Measurements from ENCODE around the gene NINL. TPM values are rescaled to one million over a fixed set of nuclear protein-coding genes. Genes with fewer than 3 reads are reported as not detected.
"Not testable (repeated sequence)": the region's sequence is repeated elsewhere in the genome, so short reads cannot be mapped to it uniquely, and the experiment has no call there.

The NINL gene
- total RNA-seq: 20.1 TPM

DNA sequence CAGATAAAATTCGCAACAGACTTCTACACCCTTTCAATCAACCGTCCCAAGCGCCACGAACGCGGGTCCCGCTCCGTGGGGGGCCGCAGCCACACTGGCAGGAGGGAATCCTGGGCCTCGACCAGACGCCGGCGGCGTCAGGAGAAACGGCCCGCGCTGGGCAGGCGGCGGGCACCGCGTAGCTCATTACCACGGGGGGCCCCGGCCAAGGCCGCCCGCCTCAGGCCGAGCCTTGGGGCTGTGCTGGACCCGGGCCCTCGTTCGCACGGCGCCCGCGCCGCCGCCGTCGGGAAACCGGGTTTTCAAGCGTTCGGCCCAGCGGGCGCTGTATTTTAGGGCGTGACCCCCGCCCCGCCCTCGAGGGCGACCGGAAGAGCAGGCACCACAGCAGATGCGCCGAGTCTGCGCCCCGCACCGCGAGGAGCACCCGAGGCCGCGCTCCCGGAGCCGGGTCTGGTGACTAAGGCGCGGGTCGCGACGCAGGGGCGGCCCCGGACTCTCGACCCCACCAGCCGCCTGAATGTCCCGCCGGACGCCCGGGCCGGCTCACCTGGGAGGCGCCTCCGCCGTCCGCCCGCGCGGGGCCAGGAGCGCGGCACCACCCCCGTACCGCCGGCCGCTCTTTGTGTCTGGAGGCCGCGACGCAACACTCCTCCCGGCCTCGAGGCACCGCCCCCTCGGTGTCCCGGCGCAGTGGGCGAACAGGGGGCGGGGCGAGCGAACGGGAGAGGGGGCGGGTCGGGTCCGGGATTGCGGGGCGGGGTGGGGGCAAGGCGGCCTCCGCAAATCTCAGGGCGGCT is at the start of gene NINL:
NINL (minus strand) TSS at position 627 of the 800 bp plus-strand sequence. CDS start 58,944 bp downstream, outside the sequence.
- ATAC-seq (peak; percentile 95), DNase-seq (ENCODE audit: low spot score) (peak; percentile 65)

DNA sequence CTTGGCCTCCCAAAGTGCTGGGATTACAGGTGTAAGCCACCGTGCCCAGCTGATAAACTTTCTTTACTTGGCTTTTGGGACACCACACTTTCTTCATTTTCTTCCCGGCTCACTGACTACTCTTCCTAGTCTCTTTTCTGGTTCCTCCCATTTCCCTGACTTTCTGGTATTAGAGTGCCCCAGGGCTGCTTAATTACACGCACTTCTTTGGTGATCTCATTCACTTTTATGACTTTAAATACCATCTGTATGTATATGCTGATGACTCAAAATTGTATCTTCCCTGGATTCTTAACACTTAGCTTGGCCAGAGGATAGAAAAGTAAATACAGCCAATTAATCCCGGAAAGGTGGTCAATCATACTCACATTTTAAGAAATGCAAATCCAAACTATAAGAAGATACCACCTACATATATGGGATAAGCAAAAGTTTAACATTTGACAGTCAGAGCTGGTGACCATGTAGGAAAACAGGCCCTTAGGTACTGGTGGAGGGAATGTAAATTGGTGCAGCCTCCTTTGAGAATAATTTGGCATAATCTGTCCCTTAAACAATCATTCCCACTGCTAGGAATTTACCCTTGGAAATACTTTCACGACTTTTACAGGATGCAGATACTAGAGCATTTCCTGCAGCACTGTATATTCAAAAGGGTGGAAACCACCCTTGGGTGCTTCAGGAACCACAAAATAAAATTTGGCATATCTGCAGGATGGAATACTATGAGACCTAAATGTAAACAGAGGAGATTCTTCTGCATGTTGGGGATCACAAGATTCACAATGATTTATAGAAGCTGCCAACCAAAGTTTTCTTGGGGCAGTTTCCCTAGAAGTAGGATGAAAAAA is 47.8 kb upstream of the NINL start:
- DNase-seq (ENCODE audit: low spot score): no peak
- ATAC-seq: no peak

DNA sequence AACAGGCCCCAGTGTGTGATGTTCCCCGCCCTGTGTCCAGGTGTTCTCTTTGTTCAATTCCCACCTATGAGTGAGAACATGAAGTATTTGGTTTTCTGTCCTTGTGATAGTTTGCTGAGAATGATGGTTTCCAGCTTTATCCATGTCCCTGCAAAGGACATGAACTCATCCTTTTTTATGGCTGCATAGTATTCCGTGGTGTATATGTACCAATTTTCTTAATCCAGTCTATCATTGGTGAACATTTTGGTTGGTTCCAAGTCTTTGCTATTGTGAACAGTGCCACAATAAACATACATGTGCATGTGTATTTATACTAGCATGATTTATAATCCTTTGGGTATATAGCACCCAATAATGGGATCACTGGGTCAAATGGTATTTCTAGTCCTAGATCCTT is 45.3 kb upstream of the NINL start:
- not testable (repeated sequence) for DNase-seq (ENCODE audit: low spot score); ATAC-seq

DNA sequence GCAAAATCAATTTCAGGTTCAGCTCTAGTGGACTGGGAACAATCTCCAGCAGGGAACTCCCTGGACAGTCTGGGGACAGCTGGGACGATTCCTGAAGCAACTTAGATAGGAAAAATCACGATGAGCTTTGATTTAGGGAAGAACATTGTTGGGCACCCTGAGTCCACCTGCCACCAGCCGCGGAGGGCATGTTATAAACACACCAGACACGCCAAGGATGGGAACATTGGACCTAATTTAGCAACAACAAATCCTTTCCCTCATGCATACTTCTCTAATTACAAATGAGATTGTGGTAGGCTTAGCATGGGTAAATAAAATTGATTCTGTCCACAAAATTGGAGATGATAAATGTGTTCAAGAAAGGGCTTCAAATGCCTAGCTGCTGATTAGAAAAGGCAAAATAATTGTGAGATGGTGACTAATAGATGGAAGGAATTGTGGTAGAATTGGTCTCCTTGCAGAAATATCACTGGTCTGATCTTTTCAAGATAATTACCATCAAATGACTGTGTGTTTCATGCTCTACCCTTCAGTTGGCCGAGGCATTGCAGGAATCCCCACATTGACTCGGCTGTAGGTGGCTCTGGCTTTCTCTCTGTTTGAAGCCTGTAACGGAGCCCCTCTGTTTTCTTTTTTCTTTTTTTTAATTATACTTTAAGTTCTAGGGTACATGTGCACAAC is 44.6 kb upstream of the NINL start:
- DNase-seq (ENCODE audit: low spot score) (no peak), ATAC-seq (no peak)

DNA sequence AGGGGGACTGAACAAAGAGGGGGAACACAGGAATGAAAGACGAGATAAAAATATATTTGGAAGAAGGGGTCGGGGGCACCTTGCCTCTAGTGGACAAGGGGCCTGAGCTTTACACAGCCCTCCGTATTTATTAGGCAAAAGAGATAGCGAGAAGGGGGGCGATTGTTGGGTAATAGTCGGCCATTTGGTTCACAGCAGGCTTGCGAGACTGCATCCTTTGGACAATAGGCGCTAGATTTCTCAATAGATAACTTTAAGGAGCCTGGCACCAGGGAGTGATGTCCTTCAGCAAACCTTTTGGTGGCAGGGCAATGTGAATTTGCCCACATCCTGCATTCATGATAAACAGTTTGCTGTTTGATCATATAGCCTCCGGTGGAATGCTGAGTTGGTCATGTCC is 41.4 kb upstream of the NINL start:
- DNase-seq (ENCODE audit: low spot score): no peak
- no peak for ATAC-seq

DNA sequence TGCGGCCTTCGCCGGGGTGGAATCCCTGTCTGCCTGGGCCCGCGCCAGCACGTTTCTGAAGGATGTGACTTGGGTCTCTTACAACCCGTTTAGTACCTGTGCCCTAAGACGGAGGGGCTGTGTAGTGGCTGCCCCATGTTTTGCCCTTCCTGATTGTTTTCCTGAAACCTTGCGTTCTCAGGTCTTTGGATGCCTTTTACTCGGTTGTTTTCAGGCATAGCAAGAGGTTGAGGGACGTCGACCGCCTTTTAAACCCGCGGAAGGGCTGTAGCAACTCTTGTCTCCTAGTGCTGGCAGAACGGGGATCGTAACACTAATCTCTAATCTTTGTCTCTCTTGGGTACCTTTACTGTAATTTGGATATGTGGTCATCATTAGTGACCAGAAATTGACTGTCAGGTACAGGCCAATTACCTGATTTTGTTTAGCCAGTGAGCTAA is 39.2 kb upstream of the NINL start:
- no peak for ATAC-seq
- DNase-seq (ENCODE audit: low spot score): no peak

DNA sequence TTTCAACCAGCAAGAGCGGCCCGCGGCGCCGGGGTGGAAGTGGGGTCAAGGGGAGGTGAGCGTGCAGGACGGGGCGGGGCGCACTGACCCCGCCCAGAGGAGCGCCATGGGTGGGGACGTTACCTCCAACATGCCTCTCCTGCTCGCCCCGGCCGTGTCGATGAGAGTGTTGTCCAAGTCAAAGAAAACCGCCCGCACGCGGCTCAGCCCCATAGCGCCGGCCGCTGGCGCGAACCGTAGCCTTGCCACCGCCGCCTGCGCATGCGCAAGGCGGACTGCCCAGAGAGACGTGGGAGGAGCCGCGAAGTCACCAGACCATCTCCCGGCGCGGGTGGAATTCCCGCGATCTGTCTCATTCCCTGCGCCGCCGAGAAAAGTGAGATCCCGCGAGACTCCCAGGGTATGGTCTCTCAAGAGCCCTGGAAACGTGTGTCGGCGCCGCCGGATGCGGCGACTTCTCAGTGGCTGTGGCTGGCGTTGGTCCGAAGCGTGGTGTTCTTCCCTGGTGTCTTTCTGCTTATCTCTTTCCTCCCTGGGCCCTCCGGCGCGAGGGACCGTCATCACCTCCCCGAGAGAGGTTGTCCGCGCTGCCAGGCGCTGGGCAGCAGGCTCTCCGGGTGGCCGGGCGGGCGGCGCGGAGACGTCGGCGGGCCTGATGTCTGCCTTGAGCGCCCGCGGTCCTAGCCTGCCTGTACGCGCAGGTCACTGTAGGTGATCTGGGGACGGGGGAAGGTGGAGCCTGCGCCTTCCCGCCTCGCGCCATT is 38.6 kb upstream of the NINL start, which contains the start of gene NANP:
NANP (minus strand) TSS at position 279 of the 764 bp plus-strand sequence; CDS start at position 213, 66 bp downstream.
- peak; percentile 92 for ATAC-seq
- DNase-seq (ENCODE audit: low spot score): peak; percentile 97

DNA sequence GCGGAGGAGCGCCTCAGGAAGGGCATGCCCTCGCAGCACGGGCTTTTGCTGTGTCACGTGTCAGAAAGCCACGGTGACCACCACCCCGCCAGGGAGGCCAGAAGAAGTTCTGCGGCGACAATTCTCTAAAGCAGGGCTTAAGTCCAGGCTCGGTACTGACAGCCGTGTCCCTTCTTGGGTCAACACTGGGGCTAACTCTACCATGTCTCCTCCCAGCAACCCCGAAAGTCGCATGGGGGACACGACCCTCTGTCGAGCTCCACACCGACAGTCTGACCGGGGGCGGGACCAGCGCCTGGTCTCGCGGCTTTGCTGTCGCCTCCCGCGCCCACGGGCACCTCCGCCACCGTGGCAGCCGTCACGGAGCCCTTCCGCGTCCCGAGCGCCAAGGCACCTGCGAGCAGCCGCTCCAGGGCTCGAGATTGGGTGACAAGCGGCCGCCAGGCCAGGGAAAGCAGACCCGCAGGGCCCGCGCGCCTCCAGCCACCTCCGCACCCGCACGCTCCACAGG is 37.9 kb upstream of the NINL start:
- DNase-seq (ENCODE audit: low spot score) (peak; percentile 63), ATAC-seq (peak; percentile 55)

DNA sequence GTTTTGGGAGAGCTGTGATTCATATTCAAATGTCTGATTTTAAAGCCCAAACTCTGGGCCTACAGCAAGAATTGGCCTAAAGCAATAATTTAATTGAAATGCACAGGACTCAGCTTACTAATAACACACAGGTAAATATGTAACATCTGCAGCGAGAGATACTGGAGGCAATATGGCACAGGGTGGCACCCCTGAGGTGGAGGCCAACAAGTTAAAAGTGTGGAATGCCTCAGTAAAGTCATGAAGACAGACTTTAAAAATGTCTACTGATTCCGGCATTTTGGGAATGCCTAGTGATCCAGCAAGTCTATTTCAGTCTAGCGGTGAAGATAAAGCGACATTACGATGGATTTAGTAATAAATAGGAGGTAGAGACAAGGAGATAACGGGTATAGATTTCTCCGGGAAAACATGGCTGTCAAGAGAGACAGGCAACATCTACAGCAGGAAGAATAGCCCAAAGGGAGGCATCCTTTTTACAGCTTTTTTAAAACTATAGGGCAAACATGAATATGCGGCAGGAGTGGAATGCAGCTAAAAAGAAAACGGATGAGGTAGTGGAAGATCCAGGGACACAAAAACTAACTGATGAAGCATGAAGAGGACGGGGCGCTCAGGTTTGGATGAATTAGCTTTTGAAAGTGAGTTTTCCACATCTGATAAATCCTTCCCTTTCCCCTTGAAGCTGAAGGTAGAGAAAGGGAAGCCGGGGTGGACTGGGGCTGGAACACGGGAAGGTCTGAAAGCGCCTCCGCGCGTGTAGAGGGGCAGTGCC is 37.3 kb upstream of the NINL start:
- DNase-seq (ENCODE audit: low spot score) (no peak), ATAC-seq (no peak)

DNA sequence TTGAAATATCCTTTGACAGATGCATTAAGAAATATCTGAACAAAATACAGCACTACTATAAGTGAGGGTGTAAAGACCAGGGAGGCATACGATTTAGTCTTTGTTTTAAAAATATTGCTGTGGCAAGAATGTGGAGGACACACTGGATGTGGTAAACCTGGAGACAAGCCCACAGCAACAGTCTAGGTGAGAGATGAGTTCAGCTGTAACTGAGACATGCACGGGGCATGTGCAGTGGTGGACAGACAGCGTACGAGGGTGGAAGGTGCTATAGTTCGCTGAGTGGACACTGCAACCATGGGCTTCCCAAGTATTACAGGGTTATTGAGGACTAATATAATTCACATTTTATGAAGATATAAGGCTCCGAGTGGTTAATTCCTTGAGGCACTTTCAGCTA is 36.7 kb upstream of the NINL start:
- no peak for DNase-seq (ENCODE audit: low spot score)
- ATAC-seq: no peak

DNA sequence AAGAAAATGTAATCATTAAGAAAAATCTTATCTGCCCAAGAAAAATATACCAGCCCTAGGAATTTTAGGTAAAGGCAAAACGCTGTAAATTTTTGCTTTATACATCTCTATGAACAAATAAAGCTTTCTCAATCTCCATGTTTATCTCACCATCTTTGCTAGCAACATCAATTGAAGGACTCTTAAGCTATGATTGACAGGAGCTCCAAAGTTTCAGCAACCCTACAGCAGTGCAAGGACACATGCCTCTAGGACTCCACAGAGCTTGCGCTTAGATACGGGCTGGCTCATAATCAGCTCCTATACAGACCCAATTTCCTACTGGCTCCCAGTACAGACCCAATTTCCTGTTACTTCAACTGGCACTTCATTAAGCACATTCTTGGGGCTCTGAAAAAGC is 34.2 kb upstream of the NINL start:
- no peak for DNase-seq (ENCODE audit: low spot score)
- ATAC-seq: no peak

DNA sequence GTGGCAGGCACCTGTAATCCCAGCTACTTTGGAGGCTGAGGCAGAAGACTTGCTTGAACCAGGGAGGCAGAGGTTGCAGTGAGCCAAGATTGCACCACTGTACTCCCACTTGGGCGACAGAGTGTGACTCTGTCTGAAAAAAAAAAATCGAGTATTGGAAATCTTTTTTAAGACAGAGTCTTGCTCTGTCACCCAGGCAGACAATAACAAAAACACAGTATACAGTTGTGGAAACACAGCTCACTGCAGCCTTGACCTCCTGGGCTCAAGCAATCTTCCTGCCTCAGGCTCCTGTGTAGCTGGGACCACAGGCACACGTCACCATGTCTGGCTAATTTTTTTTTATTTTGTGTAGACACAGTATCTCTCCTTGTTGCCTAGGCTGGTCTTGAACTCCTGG is 23.4 kb upstream of the NINL start:
- DNase-seq (ENCODE audit: low spot score) (no peak), ATAC-seq (no peak)

DNA sequence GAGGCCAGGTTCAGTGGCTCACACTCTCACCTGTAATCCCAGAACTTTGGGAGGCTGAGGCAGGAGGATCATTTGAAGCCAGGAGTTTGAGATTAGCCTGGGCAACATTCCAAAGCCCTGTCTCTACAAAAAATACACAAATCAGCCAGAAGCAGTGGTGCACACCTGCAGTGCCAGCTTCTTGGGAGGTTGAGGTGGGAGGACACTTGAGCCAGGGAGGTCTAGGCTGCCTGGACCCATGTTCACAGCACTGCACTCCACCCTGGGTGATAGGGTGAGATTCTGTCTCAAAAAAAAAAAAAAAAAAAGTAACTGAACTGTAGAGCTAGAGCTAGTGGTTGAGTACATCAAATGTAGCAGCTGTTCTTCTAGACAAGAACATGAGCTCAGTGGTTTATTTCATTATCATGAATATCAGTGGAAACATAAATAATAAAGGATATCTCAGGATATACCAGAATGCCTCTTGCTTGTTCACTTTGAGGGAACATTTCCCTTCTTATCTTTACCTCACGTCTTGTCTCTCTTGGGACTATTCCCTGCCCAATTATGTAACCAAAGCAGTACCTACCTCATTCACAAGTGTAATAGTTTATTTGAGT is 20.9 kb upstream of the NINL start:
- no peak for DNase-seq (ENCODE audit: low spot score)
- ATAC-seq: no peak

DNA sequence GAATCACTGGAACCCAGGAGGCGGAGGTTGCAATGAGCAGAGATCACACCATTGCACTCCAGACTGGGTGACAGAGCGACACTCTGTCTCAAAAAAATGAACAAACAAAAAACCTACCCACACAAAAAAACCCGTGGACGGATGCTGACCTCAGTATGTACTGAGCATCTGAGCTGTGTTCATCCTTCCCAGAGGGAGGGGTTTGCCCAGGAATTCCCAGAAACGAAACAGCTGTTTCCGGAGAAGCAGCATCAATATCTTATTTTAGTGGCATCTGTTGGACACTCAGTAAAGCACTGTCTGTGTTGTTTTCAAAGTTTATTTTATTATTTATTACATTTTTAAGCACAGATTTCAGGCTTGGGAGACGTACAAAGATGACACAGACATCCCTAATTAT is 19.8 kb upstream of the NINL start:
- ATAC-seq: no peak
- no peak for DNase-seq (ENCODE audit: low spot score)

DNA sequence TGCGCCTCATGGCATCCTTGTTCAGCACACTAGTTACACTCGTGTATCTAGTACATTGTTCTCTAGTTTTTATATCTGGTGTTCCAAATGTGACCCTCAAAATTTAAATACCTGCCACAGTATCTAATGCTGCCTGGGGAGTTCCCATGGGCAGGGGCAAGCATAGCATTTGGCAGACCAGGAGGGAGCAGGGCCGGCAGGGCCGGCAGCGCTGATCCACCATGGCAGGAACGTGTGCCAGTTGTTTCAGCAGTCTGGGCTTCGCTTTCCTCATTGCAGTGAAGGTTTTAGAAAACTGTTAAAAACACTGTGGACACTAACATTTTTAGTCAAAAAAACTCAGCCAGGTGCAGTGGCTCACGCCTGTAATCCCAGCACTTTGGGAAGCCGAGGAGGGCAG is 19.3 kb upstream of the NINL start:
- ATAC-seq: no peak
- no peak for DNase-seq (ENCODE audit: low spot score)

DNA sequence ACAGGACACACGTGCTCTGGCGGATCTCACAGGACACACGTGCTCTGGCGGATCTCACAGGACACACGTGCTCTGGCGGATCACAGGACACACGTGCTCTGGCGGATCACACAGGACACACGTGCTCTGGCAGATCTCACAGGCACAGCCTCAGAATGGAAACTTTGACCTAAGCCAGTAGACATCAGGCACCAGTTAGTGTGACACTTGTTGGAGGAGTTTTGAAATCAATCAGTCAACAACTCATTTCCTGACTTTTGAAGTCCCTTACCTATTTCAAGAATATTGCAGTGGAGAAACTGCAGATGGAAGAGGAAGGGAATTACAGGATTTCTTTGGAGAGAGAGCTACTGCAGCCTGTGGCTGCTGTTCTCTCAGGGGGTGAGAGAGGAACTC is 17.6 kb upstream of the NINL start:
- peak; percentile 85 for ATAC-seq

DNA sequence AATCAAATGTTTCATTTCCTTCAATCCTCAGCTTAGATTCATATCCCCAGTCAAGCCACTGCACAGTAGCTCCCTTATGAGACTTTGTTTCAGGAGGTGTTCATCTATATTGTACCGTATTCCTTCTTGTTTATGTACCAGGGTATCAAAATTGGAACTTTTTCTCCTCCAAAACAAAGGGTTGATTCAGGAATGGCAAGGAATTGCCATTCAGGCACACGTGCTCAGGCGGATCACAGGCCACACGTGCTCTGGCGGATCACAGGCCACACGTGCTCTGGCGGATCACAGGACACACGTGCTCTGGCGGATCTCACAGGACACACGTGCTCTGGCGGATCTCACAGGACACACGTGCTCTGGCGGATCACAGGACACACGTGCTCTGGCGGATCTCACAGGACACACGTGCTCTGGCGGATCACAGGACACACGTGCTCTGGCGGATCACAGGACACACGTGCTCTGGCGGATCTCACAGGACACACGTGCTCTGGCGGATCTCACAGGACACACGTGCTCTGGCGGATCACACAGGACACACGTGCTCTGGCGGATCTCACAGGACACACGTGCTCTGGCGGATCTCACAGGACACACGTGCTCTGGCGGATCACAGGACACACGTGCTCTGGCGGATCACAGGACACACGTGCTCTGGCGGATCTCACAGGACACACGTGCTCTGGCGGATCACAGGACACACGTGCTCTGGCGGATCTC is 17.0 kb upstream of the NINL start:
- not testable (repeated sequence) for DNase-seq (ENCODE audit: low spot score)

More for the DNA sequence above, 17.6 kb upstream of the NINL start:
- DNase-seq (ENCODE audit: low spot score): peak; percentile 68

DNA sequence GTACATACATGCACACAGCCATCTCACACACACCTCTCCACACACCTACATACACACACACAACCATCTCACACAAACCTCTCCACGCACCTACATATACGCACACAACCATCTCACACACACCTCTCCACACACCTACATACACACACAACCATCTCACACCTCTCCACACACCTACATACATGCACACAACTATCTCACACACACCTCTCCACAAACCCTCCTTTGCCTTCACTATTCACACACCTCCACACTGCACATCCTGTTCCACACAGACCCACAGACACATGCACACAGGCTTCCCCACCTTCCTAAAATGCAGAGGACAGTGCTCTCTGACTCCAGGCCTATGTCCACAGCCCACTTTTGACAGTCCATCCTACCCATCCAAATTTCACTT is 16.3 kb upstream of the NINL start:
- no peak for ATAC-seq
- DNase-seq (ENCODE audit: low spot score): no peak

More for the DNA sequence above, 17.0 kb upstream of the NINL start:
- not testable (repeated sequence) for ATAC-seq

All from left lobe of liver (tissue), 2 donors.